ENCODE results near the gene INPP4A.
A peak's percentile ranks its signal among the peaks of the same experiment; 100 is the strongest.

The INPP4A gene

DNA sequence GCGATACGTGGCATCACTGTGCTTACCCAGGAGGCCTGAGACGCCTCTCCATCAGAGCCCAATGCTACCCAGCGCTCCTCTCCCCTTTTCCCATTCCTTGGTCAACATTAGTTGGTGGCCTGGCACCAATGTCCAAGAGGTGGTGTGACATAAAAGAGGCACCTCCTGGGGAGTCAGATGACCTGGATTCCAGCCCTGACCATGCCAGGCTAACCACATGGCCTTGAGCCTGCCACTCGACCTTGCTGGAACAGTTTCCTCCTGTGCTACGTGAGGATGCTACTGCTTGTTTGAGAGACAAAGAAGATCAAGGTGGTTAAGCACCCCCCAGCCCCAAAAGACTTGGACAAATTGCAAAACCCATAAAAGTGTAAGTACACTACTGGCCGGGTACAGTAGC, 76.6 kb downstream of the INPP4A start:
- Histone ChIP-seq H3K9me3 (no peaks in the 10 kb centered on the region), H3K36me3 (peaks cover 31% of the 10 kb centered on the region), H3K4me1 (ENCODE audit: control insufficient read depth in 1 of 2, insufficient read depth in 1 of 2, low read depth in 1 of 2, low read length in 1 of 2) (peaks cover 20 to 21% of the 10 kb centered on the region in 2 experiments), H3K27ac (no peak overlapping the region), H3K4me3 (ENCODE audit: low read depth in 1 of 2, low read length in 1 of 2) (no peak overlapping the region), H3K27me3 (no peaks in the 10 kb centered on the region)
- TF ChIP-seq CTCF (IDR thresholded peaks at IDR 0.05), result no peak

DNA sequence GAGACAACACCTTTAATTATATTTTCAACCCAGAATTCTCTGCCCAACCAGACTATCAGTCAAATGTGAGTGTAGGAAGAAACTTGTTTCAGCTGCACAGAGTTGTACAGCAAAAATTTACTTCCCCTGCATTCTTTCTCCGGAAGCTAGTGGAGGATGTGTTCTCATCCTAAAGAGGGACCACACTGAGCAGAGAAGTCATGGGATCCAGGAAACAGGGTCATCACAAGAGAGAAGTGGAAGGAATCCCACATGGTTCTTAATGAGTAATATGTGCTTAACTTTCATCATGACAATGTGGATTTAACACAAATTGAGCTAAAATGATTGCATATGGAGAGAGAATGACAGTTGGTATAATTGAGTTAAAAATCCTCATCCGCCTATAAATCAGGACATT, 78.2 kb downstream of the INPP4A start:
- peak overlapping the region; percentile 42 for H3K27ac ChIP-seq
- TF ChIP-seq CTCF (IDR thresholded peaks at IDR 0.05), result no peak
- H3K36me3 ChIP-seq, result peaks cover 31% of the 10 kb centered on the region
- no peaks in the 10 kb centered on the region for H3K9me3 ChIP-seq
- H3K4me1 ChIP-seq (ENCODE audit: control insufficient read depth in 1 of 2, insufficient read depth in 1 of 2, low read depth in 1 of 2, low read length in 1 of 2), result peaks cover 4 to 5% of the 10 kb centered on the region in 2 experiments
- H3K27me3 ChIP-seq, result no peaks in the 10 kb centered on the region
- no peak overlapping the region for H3K4me3 ChIP-seq (ENCODE audit: low read depth in 1 of 2, low read length in 1 of 2)

DNA sequence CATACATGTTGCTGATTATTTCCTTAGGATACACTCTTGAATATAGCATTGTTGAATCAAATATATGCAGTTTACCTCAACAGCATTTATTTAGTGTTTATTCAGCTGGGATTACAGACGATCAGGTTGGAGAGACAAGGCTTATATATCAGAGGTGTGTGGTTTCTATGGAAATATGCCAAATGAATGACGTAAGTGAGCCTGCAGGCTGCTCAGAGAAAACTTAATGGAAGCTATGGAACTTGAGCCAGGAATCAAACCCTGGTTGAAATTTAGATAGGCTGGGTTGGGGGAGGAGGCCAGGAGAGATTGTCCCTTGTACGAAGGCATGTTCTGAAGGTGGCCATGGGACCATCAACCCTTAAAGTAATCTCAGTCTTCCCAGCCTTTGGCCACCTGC, 79.5 kb downstream of the INPP4A start:
- Histone ChIP-seq H3K4me3 (ENCODE audit: low read depth in 1 of 2, low read length in 1 of 2) (no peak overlapping the region), H3K36me3 (peaks cover 28% of the 10 kb centered on the region), H3K4me1 (ENCODE audit: control insufficient read depth in 1 of 2, insufficient read depth in 1 of 2, low read depth in 1 of 2, low read length in 1 of 2) (no peaks in the 10 kb centered on the region), H3K27me3 (no peaks in the 10 kb centered on the region), H3K9me3 (no peaks in the 10 kb centered on the region), H3K27ac (no peak overlapping the region)
- TF ChIP-seq CTCF (IDR thresholded peaks at IDR 0.05), result no peak

DNA sequence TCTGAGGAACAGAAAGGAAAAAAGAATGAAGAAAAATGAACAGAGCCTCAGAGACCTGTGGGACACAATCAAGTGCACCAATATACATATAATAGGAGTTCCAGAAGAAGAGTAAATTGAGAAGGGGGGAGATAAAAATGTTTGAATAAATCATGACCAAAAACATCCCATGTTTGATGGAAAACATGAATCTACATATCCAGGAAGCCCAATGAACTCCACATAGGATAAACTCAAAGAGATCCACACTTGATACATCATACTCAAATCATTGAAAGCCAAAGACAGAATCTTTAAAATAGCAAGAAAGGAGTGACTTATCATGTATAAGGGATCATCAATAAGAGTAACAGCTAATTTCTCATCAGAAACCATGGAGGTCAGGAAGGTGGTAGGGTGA, 83.7 kb downstream of the INPP4A start:
- no peak overlapping the region for H3K4me3 ChIP-seq (ENCODE audit: low read depth in 1 of 2, low read length in 1 of 2)
- TF ChIP-seq CTCF (IDR thresholded peaks at IDR 0.05), result no peak

GRCh38 chr2:98530114-98530513, 85.5 kb downstream of the INPP4A start:
- peaks cover 24% of the 10 kb centered on the region for H3K36me3 ChIP-seq
- TF ChIP-seq CTCF (IDR thresholded peaks at IDR 0.05), result no peak
- no peaks in the 10 kb centered on the region for H3K27me3 ChIP-seq
- H3K9me3 ChIP-seq, result no peaks in the 10 kb centered on the region
- H3K4me1 ChIP-seq (ENCODE audit: control insufficient read depth in 1 of 2, insufficient read depth in 1 of 2, low read depth in 1 of 2, low read length in 1 of 2), result no peaks in the 10 kb centered on the region
- H3K27ac ChIP-seq, result no peak overlapping the region
- no peak overlapping the region for H3K4me3 ChIP-seq (ENCODE audit: low read depth in 1 of 2, low read length in 1 of 2)

More for the DNA sequence above, 83.7 kb downstream of the INPP4A start:
- Histone ChIP-seq H3K4me1 (ENCODE audit: control insufficient read depth in 1 of 2, insufficient read depth in 1 of 2, low read depth in 1 of 2, low read length in 1 of 2) (no peaks in the 10 kb centered on the region), H3K27me3 (no peaks in the 10 kb centered on the region), H3K36me3 (peaks cover 12% of the 10 kb centered on the region), H3K9me3 (no peaks in the 10 kb centered on the region), H3K27ac (no peak overlapping the region)

DNA sequence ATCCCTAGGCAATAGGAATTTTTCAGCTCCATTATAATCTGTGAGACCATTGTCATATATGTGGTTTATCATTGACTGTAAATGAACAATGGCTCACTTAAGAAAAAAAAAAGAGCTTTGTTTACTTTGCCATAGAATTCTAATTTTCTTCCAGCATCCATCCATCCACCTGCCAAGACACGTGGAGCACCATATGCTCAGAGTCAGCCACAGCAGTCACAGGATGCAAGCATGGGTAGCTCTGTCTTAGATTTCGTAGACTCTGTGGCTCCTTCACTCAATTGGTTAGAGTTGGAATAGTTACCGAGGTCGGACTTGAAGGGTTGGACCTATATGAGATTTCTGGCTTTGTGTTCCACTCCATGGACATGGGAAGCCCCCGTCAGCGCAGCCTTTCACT, 88.1 kb downstream of the INPP4A start:
- Histone ChIP-seq H3K4me1 (ENCODE audit: control insufficient read depth in 1 of 2, insufficient read depth in 1 of 2, low read depth in 1 of 2, low read length in 1 of 2) (no peaks in the 10 kb centered on the region), H3K4me3 (ENCODE audit: low read depth in 1 of 2, low read length in 1 of 2) (no peak overlapping the region), H3K36me3 (peaks cover 47% of the 10 kb centered on the region), H3K27me3 (no peaks in the 10 kb centered on the region), H3K9me3 (no peaks in the 10 kb centered on the region), H3K27ac (no peak overlapping the region)
- TF ChIP-seq CTCF (IDR thresholded peaks at IDR 0.05), result no peak

Data from neutrophil (primary cell).